CD4-positive, alpha-beta T cell treated with Interleukin-10 for 1 hour (primary cell): ENCODE results near the gene MAP3K10.
A peak's percentile ranks its signal among the peaks of the same experiment; 100 is the strongest.

Experiments
- DNase-seq: peaks from one replicate; pipeline ENCODE4 v3.0.0-alpha.2; 2020

The MAP3K10 gene

DNA sequence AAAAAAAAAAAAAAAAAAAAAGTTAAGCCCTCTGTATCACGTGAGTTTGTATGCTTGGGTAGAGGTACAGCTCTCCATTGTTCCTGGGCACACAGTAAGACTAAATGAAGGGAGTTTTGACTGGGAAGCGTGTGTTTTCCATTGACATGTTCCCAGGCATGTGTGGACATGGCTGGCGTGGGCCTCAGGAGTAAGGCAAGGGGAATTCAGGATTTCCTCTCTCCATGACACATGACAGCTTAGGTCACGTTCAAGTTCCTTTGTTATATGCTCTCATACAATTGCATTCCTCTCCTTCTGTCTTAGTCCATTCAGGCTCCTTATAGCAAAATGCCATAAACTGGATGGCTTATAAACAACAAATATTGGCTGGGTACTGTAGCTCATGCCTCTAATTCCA, 17.1 kb upstream of the MAP3K10 start:
- DNase-seq, result no peak

DNA sequence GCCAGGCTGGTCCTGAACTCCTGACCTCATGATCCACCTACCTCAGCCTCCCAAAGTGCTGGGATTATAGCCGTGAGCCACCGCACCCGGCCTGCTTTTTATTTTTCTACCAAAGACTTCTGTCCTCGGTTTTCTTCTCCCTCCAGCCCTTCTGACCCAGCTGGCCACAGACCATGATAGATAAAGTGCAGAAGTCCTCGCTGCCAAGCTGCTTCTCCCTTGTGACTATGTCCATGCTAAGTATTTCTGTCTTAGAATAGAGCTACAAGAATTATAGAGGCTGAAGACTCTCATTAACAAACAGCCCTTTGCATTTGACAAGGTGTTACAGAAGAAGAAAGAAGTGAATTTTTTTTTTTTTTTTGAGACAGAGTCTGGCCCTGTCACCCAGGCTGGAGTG, 15.4 kb upstream of the MAP3K10 start:
- DNase-seq, result no peak

DNA sequence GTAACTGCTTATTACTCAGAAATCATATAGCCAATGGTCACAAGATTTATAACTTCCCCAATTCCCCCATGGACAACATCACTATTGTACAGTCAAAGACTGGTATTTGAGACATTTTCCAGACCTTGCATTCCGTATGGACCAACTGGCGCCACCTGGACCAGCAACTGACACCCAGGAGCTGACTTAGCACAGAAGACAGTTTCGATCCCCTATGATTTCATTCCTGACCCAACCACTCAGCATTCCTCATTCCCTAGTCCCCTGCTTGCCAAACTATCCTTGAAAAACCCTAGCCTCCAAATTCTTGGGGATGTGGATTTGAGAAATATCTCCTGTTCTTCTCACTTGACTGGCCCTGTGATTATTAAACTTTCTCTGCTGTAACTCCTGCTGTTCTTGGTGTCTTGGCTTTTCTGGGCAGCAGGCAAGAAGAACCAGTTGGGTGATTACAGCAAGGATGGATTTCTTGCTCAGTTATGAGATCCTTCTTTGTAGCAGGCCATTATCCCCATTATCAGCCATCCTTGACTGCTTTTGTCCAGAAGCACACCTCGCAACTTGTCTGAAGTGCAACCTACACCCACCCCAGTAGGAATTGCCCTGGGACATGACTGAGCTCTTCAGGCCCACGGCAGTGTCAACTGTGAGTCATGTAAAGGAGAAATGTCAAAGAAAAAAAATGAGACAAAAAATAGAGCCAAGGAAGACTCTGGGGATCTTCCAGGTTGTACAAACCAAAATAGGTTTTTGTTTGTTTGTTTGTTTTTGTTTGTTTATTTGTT, 13.7 kb upstream of the MAP3K10 start:
- DNase-seq, result no peak

- no peak for DNase-seq
These were observed 12.5 kb upstream of the MAP3K10 start for GRCh38 chr19:40178756-40179155.

- no peak for DNase-seq
These were observed 7.0 kb upstream of the MAP3K10 start for GRCh38 chr19:40184273-40184672.

GRCh38 chr19:40191836-40192646, 815 bp downstream of the MAP3K10 start:
- peak; percentile 30 for DNase-seq

GRCh38 chr19:40192758-40193586, 1.7 kb downstream of the MAP3K10 start:
- DNase-seq, result no peak

GRCh38 chr19:40193587-40193849, 2.3 kb downstream of the MAP3K10 start:
- no peak for DNase-seq

DNA sequence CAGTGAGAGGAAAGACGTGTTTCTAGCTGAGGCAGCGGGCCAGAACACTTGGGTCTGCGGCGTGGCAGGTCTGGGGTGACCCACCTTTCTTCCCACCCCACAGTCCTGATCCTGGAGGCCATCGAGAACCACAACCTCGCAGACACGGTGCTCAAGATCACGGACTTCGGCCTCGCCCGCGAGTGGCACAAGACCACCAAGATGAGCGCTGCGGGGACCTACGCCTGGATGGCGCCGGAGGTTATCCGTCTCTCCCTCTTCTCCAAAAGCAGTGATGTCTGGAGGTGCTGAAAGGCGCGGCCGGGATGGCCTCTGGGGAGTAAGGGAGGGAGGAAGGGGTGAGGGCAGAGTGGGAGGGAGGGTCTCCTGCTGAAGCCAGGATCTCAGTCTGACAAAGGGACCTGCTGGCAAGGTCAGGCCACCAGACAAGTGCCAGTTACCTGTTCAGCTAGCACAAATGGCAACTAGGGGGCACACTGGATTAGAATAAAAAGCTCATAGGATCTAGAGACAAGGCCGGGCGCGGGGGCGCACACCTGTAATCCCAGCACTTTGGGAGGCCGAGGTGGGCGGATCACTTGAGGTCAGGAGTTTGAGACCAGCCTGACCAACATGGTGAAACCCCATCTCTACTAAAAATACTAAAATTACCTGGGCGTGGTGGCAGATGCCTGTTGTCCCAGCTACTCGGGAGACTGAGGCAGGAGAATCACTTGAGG, 7.2 kb downstream of the MAP3K10 start:
- DNase-seq, result no peak

DNA sequence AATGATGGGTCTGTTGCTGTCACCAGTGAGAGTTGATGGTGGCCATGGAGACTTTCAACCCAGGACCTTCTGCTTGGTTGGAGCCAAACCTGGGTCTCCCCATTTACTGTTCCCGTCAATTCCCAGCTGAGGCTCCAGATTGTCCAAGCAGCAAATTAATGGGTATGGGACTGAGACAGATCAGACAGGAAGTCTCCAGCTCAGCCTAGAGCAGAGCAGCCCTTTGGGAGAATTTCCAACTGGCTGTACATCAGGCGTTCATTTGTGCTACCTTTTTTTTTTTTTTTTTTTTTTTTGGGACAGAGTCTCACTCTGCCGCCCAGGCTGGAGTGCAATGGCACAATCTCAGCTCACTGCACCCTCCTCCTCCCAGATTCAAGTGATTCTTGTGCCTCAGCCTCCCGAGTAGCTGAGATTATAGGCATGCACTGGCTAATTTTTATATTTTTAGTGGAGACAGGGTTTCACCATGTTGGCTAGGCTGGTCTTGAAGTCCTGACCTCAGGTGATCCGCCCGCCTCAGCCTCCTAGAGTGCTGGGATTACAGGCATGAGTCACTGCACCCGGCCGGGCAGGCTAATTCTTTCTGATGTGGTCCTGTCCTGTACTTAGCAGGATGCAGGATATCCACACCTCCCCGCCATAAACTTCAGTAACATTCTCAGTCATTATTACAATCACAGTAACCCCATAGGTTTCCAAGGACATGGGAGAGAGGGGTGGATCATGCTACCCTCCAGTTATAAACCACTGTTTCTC, 9.3 kb downstream of the MAP3K10 start:
- no peak for DNase-seq

DNA sequence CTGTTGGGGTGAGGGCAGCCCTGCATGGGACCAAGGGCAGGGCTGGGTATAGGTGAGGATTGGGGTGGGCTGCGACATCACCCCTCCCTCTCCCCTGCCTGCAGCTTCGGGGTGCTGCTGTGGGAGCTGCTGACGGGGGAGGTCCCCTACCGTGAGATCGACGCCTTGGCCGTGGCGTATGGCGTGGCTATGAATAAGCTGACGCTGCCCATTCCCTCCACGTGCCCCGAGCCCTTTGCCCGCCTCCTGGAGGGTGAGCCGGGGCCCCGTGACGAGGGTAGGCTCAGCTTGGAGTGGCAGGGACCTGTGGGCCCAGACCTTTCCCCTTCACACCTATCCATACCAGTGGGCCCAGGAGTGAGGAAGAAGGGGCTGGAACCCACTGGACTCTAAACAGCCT, 13.2 kb downstream of the MAP3K10 start:
- no peak for DNase-seq

GRCh38 chr19:40205760-40206159, 14.5 kb downstream of the MAP3K10 start:
- no peak for DNase-seq

GRCh38 chr19:40208602-40209001, 17.4 kb downstream of the MAP3K10 start:
- DNase-seq, result no peak

- DNase-seq, result no peak
These were observed 19.7 kb downstream of the MAP3K10 start for GRCh38 chr19:40210889-40211288.

DNA sequence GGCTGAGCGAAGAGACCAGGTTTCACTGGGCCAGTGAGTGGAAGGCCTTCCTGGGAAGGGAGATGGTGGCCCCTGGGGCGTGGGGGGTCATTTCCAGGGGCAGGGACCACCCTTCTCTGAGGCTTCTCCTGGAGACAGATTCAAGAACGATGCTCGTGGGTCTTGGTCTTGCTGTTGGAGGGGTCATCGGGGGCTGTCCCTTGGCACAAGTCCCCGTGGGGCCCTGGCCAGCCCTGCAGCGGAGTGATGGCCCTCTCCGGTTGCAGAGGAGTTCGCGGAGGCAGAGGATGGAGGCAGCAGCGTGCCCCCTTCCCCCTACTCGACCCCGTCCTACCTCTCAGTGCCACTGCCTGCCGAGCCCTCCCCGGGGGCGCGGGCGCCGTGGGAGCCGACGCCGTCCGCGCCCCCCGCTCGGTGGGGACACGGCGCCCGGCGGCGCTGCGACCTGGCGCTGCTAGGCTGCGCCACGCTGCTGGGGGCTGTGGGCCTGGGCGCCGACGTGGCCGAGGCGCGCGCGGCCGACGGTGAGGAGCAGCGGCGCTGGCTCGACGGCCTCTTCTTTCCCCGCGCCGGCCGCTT, 22.1 kb downstream of the MAP3K10 start:
- no peak for DNase-seq

- DNase-seq, result no peak
These were observed 22.8 kb downstream of the MAP3K10 start for GRCh38 chr19:40213882-40214570.

DNA sequence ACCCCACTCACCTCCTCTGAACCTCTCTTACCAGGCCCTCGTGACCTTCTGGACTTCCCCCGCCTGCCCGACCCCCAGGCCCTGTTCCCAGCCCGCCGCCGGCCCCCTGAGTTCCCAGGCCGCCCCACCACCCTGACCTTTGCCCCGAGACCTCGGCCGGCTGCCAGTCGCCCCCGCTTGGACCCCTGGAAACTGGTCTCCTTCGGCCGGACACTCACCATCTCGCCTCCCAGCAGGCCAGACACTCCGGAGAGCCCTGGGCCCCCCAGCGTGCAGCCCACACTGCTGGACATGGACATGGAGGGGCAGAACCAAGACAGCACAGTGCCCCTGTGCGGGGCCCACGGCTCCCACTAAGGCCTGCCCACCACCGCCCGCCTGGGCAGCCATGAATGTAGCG, 23.7 kb downstream of the MAP3K10 start:
- DNase-seq, result no peak

DNA sequence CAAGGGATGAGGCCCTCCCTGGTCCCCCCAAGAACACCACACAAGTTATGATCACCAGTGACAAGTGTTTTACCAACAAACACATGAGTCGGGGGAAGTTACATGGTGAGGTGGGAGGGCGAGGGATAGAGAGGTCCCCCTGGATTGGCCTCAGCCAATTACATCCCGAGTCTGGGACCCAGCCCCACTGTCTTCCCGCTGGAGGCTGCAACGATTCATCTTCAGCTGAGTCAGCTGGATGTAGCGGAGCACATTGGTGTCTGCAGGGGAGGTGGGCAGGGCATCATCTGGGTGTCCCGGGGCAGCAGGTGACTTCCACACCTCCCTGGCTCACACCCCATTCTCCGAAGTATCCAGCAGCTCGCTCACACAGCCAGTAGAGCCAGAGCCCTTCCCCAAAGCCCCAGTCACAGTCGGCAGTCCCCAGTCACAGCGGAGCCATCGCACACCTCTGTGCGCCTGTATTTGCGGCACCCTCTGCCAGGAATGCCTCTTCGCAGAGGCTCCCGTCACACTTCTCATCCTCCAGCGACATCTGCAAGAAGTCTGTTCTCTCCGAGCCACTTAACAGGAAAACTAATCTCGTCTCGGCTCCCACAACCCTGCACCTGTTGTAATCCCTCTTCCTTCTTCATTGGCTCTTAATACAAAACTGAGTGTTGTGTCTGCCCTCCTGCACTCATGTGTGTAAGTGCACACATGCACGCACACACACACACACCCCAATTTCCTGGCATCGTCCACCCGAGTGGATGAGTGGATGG, 25.0 kb downstream of the MAP3K10 start:
- no peak for DNase-seq

DNA sequence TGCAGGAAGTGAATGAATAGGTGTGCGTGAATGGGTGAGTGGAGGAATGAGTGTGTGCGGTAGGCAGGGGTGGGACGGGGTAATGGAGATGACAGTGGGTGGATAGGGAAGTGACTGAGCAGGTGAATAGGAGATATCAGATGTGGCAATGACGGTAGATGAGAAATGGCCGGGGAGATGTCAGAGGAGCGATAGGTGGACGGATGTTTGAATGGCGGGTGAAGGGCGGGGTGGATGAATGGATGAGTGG, 25.5 kb downstream of the MAP3K10 start:
- DNase-seq, result no peak

DNA sequence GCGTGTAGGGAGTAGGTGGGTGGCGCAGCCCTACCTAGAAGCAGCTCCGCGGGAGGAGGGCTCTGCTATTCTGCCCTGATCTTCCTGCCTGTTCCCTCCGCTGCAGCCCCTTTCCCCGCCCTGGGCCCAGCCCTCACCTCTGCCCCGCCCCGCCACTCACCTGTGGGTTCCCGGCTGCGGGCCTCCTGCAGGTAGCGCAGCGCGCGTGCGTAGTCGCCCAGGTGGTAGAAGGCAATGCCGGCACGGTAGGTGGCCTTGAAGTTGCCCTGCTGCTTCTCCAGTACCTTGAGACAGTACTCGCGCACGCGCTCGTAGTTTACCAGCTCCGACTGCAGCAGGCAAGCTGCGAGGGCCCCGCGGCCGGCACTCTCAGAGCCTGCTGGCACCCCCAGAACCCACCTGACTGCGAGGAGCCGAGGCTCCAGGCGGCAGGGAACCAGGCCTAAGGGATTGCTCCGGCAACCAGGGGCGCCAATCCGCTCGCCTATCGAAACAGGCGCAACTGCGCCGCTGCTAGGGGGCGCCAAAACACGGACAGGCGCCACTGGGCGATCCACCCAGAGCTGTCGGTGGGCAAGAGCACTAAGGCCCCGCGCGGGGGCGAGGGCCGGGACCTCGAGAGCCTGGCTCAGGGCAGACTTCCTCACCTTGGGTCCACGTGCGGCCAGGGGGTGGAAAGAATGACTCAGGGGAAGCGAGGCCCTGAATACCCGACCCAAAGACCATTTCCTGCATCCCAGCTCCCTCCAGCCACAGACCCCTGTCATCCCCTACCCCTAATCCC, 26.0 kb downstream of the MAP3K10 start:
- no peak for DNase-seq
